Stimulated activated CD4-positive, alpha-beta T cell treated with anti-CD3 and anti-CD28 coated beads, TNF-alpha, amount 100 ng/mL, for 48 hours (primary cell): ENCODE results near the gene PCDHGA9.
"Not testable (repeated sequence)": the region's sequence is repeated elsewhere in the genome, so short reads cannot be mapped to it uniquely, and the experiment has no call there.

ENCODE experiments used
- DNase-seq, 3 donors: peaks; one replicate each; pipeline ENCODE4 v3.0.0-alpha.2; 2020; ENCODE audit warnings: low read depth in 3 of 3

The PCDHGA9 gene

DNA sequence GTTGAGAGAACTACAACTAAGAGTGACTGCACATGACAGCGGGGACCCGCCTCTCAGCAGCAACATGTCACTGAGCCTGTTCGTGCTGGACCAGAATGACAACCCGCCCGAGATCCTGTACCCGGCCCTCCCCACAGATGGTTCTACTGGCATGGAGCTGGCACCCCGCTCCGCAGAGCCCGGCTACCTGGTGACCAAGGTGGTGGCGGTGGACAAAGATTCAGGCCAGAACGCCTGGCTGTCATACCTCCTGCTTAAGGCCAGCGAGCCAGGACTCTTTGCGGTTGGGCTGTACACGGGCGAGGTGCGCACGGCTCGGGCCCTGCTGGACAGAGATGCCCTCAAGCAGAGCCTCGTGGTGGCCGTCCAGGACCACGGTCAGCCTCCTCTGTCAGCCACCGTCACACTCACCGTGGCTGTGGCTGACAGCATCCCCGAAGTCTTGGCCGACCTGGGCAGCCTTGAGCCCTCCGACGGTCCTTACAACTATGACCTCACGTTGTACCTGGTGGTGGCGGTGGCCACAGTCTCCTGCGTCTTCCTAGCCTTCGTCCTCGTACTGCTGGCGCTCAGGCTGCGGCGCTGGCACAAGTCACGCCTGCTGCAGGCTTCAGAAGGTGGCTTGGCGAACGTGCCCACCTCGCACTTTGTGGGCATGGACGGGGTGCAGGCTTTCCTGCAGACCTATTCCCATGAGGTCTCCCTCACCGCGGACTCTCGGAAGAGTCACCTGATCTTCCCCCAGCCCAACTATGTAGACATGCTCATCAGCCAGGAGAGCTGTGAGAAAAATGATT is 17.9 kb upstream of the PCDHGA9 start:
- no peak for DNase-seq

DNA sequence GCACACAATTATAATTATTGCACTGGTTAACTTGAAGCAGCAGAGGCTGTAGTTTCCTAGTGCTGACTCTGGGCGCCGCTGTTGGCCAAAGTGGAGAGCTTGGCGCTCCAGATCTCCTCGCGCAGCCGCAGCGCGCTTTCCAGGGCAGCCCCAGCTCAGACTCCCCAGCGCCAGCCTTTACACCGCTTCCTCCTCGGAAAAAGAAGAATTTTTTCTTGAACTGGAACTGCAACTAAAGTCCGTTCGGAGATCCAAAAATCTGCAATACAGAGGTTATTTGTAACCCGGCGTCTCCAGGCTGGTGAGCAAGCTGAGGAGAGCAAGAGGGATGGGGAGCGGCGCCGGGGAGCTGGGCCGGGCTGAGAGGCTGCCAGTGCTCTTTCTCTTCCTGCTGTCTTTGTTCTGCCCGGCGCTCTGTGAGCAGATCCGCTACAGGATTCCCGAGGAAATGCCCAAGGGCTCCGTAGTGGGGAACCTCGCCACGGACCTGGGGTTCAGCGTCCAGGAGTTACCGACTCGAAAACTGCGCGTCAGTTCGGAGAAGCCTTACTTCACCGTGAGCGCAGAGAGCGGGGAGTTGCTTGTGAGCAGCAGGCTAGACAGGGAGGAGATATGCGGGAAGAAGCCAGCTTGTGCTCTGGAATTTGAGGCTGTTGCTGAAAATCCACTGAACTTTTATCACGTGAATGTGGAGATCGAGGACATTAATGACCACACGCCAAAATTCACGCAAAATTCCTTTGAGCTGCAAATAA is 14.8 kb upstream of the PCDHGA9 start, which contains the start of gene PCDHGB4:
TSS of gene PCDHGB4 (plus strand) at position 142 of the 755 bp plus-strand sequence. CDS start at position 329, 187 bp downstream.
- DNase-seq: not testable (repeated sequence)

DNA sequence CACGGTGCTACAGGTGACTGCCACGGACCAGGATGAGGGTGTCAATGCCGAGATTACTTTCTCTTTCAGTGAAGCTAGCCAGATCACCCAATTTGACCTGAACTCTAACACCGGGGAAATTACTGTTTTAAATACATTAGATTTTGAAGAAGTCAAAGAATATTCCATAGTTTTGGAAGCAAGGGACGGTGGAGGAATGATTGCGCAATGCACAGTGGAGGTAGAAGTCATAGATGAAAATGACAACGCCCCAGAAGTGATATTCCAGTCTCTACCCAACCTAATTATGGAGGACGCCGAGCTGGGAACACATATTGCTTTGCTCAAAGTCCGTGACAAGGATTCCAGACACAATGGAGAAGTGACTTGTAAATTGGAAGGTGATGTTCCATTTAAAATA is 13.9 kb upstream of the PCDHGA9 start:
- DNase-seq: no peak

DNA sequence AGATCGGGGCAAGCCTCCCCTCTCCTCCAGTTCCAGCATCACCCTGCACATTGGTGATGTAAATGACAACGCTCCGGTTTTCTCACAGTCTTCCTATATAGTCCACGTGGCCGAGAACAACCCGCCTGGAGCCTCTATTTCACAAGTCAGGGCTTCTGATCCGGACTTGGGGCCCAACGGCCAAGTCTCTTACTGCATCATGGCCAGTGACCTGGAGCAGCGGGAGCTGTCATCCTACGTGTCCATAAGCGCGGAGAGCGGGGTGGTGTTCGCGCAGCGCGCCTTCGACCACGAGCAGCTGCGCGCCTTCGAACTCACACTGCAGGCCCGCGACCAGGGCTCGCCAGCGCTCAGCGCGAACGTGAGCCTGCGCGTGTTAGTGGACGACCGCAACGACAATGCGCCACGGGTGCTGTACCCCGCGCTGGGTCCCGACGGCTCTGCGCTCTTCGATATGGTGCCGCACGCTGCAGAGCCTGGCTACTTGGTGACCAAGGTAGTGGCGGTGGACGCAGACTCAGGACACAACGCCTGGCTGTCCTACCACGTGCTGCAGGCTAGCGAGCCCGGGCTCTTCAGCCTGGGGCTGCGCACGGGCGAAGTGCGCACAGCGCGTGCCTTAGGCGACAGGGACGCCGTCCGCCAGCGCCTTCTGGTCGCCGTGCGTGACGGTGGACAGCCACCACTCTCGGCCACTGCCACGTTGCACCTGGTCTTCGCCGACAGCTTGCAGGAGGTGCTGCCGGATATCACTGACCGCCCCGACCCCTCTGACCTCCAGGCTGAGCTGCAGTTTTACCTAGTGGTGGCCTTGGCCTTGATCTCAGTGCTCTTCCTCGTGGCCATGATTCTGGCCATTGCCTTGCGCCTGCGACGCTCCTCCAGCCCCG is 13.2 kb upstream of the PCDHGA9 start:
- no peak for DNase-seq

DNA sequence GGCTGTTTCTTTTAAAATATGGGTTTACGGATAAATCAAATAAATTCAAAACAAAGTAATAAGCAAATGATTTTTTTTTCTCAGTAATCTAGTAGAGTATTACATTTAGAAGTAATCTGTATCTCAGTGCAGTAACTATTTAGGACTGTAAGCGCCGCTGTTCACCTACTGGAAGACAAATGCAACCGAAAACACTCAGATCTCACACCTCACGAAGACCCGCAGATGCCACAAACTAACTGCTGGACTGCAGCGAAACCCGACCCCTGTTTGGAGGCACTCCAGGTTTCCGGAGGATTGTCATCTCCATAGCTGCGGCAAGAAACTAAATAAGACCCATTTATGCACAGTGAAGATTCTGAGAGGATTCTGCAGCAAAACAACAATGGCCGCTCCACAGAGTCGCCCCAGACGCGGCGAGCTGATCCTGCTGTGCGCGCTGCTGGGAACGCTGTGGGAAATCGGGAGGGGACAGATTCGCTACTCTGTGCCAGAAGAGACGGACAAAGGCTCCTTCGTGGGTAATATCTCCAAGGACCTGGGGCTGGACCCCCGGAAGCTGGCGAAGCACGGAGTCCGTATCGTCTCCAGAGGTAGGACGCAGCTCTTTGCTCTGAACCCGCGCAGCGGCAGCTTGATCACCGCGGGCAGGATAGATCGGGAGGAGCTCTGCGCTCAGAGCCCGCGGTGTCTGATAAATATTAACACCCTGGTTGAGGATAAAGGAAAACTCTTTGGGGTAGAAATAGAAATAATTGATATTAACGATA is 10.0 kb upstream of the PCDHGA9 start, which contains the start of gene PCDHGA8:
TSS of gene PCDHGA8 (plus strand) at position 205 of the 770 bp plus-strand sequence. CDS start at position 386, 181 bp downstream.
- DNase-seq: no peak

DNA sequence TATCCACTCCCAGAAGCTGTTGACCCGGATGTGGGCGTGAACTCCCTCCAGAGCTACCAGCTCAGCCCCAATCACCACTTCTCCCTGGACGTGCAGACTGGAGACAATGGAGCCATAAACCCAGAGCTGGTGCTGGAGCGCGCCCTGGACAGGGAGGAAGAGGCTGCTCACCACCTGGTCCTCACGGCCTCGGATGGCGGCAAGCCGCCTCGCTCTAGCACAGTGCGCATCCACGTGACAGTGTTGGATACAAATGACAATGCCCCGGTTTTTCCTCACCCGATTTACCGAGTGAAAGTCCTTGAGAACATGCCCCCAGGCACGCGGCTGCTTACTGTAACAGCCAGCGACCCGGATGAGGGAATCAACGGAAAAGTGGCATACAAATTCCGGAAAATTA is 9.3 kb upstream of the PCDHGA9 start:
- DNase-seq: no peak

DNA sequence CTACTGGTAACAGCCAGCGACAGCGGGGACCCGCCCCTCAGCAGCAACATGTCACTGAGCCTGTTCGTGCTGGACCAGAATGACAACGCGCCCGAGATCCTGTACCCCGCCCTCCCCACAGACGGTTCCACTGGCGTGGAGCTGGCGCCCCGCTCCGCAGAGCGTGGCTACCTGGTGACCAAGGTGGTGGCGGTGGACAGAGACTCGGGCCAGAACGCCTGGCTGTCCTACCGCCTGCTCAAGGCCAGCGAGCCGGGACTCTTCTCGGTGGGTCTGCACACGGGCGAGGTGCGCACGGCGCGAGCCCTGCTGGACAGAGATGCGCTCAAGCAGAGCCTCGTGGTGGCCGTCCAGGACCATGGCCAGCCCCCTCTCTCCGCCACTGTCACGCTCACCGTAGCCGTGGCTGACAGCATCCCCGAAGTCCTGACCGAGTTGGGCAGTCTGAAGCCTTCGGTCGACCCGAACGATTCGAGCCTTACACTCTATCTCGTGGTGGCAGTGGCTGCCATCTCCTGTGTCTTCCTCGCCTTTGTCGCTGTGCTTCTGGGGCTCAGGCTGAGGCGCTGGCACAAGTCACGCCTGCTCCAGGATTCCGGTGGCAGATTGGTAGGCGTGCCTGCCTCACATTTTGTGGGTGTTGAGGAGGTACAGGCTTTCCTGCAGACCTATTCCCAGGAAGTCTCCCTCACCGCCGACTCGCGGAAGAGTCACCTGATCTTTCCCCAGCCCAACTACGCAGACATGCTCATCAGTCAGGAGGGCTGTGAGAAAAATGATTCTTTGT is 8.0 kb upstream of the PCDHGA9 start:
- DNase-seq: not testable (repeated sequence)

DNA sequence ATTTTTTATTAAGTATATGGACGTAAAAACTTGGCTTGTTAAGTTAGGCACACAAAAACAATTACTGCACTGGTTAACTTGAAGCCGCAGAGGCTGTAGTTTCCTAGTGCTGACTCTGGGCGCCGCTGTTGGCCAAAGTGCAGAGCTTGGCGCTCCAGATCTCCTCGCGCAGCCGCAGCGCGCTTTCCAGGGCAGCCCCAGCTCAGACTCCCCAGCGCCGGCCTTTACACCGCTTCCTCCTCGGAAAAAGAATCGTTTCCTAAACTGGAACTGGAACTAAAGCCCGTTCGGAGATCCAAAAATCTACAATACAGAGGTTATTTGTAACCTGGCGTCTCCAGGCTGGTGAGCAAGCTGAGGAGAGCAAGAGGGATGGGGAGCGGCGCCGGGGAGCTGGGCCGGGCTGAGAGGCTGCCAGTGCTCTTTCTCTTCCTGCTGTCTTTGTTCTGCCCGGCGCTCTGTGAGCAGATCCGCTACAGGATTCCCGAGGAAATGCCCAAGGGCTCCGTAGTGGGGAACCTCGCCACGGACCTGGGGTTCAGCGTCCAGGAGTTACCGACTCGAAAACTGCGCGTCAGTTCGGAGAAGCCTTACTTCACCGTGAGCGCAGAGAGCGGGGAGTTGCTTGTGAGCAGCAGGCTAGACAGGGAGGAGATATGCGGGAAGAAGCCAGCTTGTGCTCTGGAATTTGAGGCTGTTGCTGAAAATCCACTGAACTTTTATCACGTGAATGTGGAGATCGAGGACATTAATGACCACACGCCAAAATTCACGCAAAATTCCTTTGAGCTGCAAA is 4.6 kb upstream of the PCDHGA9 start, which contains the start of gene PCDHGB5:
TSS of gene PCDHGB5 (plus strand) at position 192 of the 796 bp plus-strand sequence. CDS start at position 373, 181 bp downstream.
- peak in 1 of 3 donors; percentile 24 for DNase-seq

DNA sequence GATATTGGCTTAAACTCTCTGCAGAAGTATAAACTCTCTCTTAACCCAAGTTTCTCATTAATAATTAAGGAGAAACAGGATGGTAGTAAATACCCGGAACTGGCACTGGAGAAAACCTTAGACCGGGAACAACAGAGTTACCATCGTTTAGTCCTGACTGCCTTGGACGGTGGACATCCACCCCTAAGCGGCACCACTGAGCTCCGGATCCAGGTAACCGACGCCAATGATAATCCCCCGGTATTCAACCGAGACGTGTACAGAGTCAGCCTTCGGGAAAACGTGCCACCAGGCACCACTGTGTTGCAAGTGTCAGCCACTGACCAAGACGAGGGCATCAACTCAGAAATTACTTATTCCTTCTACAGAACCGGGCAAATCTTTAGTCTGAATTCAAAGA is 4.0 kb upstream of the PCDHGA9 start:
- DNase-seq: no peak

DNA sequence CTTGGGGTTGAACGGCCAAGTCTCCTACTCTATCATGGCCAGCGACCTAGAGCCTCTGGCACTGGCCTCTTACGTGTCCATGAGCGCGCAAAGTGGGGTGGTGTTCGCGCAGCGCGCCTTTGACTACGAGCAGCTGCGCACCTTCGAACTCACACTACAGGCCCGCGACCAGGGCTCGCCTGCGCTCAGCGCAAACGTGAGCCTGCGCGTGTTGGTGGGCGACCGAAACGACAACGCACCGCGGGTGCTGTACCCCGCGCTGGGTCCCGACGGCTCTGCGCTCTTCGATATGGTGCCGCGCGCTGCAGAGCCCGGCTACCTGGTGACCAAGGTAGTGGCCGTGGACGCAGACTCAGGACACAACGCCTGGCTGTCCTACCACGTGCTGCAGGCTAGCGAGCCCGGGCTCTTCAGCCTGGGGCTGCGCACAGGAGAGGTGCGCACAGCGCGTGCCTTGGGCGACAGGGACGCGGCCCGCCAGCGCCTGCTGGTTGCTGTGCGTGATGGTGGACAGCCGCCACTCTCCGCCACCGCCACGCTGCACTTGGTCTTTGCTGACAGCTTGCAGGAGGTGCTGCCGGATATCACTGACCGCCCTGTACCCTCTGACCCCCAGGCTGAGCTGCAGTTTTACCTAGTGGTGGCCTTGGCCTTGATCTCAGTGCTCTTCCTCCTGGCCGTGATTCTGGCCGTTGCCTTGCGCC is 2.9 kb upstream of the PCDHGA9 start:
- DNase-seq: no peak

DNA sequence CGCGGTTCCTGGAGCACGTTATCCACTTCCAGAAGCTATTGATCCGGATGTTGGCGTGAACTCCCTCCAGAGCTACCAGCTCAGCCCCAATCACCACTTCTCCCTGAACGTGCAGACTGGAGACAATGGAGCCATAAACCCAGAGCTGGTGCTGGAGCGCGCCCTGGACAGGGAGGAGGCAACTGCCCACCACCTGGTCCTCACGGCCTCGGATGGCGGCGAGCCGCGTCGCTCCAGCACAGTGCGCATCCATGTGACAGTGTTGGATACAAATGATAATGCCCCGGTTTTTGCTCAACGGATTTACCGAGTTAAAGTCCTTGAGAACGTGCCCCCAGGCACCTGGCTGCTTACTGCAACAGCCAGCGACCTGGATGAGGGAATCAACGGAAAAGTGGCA is 809 bp downstream of the PCDHGA9 start:
- no peak for DNase-seq

DNA sequence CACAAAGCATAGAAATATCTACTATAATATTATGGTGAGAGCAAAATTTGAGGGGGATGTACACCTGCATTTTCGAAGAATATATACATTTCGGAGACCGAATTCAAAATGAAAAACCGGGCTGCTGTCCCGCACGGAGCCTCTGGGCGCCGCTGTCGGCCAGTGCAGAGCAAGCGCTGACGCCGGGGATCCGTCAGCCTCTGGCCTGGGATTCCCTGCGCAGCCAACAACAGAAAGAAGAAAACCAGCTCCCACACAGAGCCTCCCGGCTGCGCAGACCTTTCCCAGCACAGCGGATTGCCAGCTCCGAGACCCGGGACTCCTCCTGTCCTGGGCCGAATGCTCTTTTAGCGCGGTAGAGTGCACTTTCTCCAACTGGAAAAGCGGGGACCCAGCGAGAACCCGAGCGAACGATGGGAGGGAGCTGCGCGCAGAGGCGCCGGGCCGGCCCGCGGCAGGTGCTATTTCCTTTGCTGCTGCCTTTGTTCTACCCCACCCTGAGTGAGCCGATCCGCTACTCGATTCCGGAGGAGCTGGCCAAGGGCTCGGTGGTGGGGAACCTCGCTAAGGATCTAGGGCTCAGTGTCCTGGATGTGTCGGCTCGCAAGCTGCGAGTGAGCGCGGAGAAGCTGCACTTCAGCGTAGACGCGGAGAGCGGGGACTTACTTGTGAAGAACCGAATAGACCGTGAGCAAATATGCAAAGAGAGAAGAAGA is 5.4 kb downstream of the PCDHGA9 start, which contains the start of gene PCDHGB6:
TSS of gene PCDHGB6 (plus strand) at position 232 of the 716 bp plus-strand sequence. CDS start at position 414, 182 bp downstream.
- not testable (repeated sequence) for DNase-seq

DNA sequence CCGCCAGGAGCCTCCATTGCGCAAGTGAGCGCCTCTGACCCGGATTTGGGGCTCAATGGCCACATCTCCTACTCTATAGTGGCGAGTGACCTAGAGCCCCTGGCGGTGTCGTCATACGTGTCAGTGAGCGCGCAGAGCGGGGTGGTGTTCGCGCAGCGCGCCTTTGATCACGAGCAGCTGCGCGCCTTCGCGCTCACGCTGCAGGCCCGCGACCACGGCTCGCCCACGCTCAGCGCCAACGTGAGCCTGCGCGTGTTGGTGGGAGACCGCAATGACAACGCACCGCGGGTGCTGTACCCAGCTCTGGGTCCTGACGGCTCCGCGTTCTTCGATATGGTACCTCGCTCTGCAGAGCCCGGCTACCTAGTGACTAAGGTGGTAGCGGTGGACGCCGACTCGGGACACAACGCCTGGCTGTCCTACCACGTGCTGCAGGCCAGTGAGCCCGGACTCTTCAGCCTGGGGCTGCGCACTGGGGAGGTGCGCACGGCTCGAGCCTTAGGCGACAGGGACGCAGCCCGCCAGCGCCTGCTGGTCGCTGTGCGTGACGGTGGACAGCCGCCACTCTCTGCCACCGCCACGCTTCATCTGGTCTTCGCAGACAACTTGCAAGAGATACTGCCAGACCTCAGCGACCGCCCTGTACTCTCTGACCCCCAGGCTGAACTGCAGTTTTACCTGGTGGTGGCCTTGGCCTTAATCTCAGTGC is 7.2 kb downstream of the PCDHGA9 start:
- no peak for DNase-seq

DNA sequence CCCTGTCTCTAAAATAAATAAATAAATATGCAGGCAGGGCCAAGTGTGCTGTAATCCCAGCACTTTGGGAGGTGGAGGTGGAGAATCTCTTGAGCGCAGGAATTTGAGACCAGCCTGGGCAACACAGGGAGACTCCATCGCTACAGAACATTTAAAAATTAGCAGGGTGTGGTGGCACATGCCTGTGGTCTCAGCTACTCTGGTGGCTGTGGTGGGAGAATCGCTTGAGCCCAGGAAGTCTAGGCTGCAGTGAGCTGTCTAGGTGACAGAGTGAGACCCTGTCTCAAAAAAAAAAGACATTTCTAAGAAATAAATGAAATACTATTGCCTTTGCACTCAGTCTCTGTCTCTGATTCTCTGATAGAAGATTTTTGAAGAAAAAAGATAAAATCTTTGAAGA is 9.0 kb downstream of the PCDHGA9 start:
- no peak for DNase-seq

DNA sequence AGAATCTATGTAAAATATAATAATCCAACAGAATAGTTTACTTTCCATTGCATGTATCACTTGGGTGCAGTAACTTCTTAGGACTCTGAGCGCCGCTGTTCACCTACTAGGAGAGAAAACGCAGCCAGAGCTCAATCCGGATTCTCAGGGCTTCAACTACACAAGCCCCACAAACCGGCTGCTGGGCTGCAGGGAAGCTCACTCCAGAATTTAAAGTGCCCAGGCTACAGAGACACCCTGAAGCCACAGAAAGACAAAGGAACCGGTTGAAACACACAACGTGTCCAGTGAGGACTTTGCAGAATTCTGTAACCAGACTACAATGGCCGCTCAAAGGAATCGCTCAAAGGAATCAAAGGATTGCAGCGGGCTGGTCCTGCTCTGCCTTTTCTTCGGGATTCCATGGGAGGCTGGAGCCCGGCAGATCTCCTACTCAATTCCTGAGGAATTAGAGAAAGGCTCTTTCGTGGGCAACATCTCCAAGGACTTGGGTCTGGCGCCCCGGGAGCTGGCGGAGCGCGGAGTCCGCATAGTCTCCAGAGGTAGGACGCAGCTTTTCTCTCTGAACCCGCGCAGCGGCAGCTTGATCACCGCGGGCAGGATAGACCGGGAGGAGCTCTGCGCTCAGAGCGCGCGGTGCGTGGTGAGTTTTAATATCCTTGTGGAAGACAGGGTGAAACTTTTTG is 10.4 kb downstream of the PCDHGA9 start, which contains the start of gene PCDHGA10:
TSS of gene PCDHGA10 (plus strand) at position 134 of the 686 bp plus-strand sequence. CDS start at position 323, 189 bp downstream.
- DNase-seq: peak in 1 of 3 donors; percentile 22

DNA sequence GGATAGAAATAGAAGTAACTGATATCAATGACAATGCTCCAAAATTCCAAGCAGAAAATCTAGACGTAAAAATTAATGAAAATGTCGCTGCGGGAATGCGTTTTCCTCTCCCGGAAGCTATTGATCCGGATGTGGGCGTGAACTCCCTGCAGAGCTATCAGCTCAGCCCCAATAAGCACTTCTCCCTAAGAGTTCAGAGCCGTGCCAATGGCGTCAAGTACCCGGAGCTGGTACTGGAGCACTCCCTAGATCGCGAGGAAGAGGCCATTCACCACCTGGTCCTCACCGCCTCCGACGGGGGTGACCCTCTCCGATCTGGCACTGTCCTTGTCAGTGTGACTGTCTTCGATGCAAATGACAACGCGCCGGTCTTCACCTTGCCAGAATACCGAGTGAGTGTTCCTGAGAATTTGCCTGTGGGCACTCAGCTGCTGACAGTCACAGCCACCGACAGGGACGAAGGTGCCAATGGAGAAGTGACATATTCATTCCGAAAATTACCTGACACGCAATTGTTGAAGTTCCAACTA is 11.0 kb downstream of the PCDHGA9 start:
- DNase-seq: no peak
